Keratinocyte (primary cell): Measurements from ENCODE around the gene ASZ1. TPM values are rescaled to one million over a fixed set of nuclear protein-coding genes. Genes with fewer than 3 reads are reported as not detected.

Source experiments
- DNase-seq: peaks from one replicate; pipeline ENCODE4 v3.0.0-alpha.2; 2011; ENCODE audit warnings: low read depth, missing footprints, low spot score
- FAIRE-seq: peaks from 2 replicates; lab custom pipeline; 2011; peaks lifted over from hg19 to GRCh38; lab: Jason Lieb, UNC
- H2AFZ ChIP-seq: 2 replicates; pipeline ENCODE4 v1.6.0; 2012; ENCODE audit warnings: low read length, control low read depth, inconsistent platforms; ENCODE audit not compliant: control insufficient read depth
- H3K27ac ChIP-seq: 2 replicates; pipeline ENCODE4 v1.5.1; 2011; ENCODE audit warnings: low read length; ENCODE audit not compliant: control insufficient read depth, insufficient read depth
- H3K27me3 ChIP-seq: 3 replicates; pipeline ENCODE4 v1.6.0; 2011; ENCODE audit warnings: low read length; ENCODE audit not compliant: control insufficient read depth, insufficient read depth; ENCODE audit errors: extremely low read depth
- H3K36me3 ChIP-seq, 2 experiments: 2 replicates in 1 of 2; 3 replicates in 1 of 2; pipeline ENCODE4 v1.5.1; 2011; ENCODE audit warnings: low read length in 2 of 2, mild to moderate bottlenecking in 1 of 2; ENCODE audit not compliant: control insufficient read depth in 2 of 2, insufficient read depth in 2 of 2; ENCODE audit errors: extremely low read depth in 1 of 2
- H3K4me1 ChIP-seq: 3 replicates; pipeline ENCODE4 v1.5.1; 2011; ENCODE audit warnings: low read length; ENCODE audit not compliant: control insufficient read depth, insufficient read depth; ENCODE audit errors: extremely low read depth
- H3K4me2 ChIP-seq: 3 replicates; pipeline ENCODE4 v1.6.0; 2011; ENCODE audit warnings: low read depth, low read length; ENCODE audit not compliant: control insufficient read depth, insufficient read depth; ENCODE audit errors: extremely low read depth
- H3K4me3 ChIP-seq, 3 experiments: fragments of 200-600 bp in 1 of 3; sonication (generic) in 1 of 3; 2 replicates in 2 of 3; 3 replicates in 1 of 3; pipeline ENCODE4 v1.5.1; 2011 to 2016; ENCODE audit warnings: low read length in 3 of 3, mild to moderate bottlenecking in 3 of 3, control low read depth in 2 of 3, inconsistent platforms in 1 of 3, low read depth in 1 of 3, mixed read lengths in 1 of 3, mixed run types in 1 of 3, moderate library complexity in 1 of 3; ENCODE audit not compliant: control insufficient read depth in 2 of 3, insufficient read depth in 2 of 3; ENCODE audit errors: extremely low read depth in 1 of 3
- H3K79me2 ChIP-seq: 2 replicates; pipeline ENCODE4 v1.6.0; 2012; ENCODE audit warnings: low read length; ENCODE audit not compliant: control insufficient read depth, insufficient read depth
- H3K9ac ChIP-seq: 3 replicates; pipeline ENCODE4 v1.6.0; 2011; ENCODE audit warnings: low read length; ENCODE audit not compliant: control insufficient read depth, insufficient read depth; ENCODE audit errors: extremely low read depth
- H3K9me1 ChIP-seq: 3 replicates; pipeline ENCODE4 v1.6.0; 2011; ENCODE audit warnings: low read length; ENCODE audit not compliant: control insufficient read depth, insufficient read depth; ENCODE audit errors: extremely low read depth
- H3K9me3 ChIP-seq: 2 replicates; pipeline ENCODE4 v1.5.1; 2012; ENCODE audit warnings: low read depth, low read length; ENCODE audit not compliant: control insufficient read depth
- H4K20me1 ChIP-seq: 3 replicates; pipeline ENCODE4 v1.6.0; 2011; ENCODE audit warnings: low read length; ENCODE audit not compliant: control insufficient read depth, insufficient read depth; ENCODE audit errors: extremely low read depth
- CTCF ChIP-seq, 3 experiments: IDR thresholded peaks in 1 of 3; conservative IDR thresholded peaks in 1 of 3; optimal IDR thresholded peaks in 1 of 3; 2 replicates in 2 of 3; 3 replicates in 1 of 3; pipeline versions ENCODE3 to v1.5.1; 2011; ENCODE audit warnings: low read length in 3 of 3, mild to moderate bottlenecking in 3 of 3, moderate library complexity in 2 of 3, control low read depth in 1 of 3, inconsistent platforms in 1 of 3; ENCODE audit not compliant: insufficient read depth in 2 of 3; ENCODE audit errors: extremely low read depth in 1 of 3
- EZH2 ChIP-seq: IDR thresholded peaks from one replicate; pipeline ENCODE4 v1.6.1; 2012; ENCODE audit warnings: inconsistent platforms, mild to moderate bottlenecking, low read length, moderate library complexity
- dilution Hi-C: fragments of 300-500 bp; cut with MboI; formaldehyde crosslinking; loops from one replicate; pipeline ENCODE4 v1.7.0; 2020; ENCODE audit warnings: low sequenced_read_pairs; ENCODE audit not compliant: extremely low pct_ligation_motif_present
- polyA plus RNA-seq, 5 experiments: library from polyadenylated mRNA; depleted of rRNA in 3 of 5; stranded (reverse) in 3 of 5; stranded (forward) in 1 of 5; unstranded in 1 of 5; fragments of >200 nt; gene quantifications; 1 replicate in 1 of 5; 2 replicates in 3 of 5; 3 replicates in 1 of 5; pipeline versions ENCODE4 v1.2.1 to v1.2.3, GENCODE V29; 2011 to 2012; ENCODE audit warnings: missing spikeins in 2 of 5, low read depth in 1 of 5, low replicate concordance in 1 of 5

ASZ1 gene
- polyA plus RNA-seq, 1 donor (not counting 4 experiments of a cell fraction or from before 2014, with no cell fraction given), result not detected

GRCh38 chr7:117346161-117346560 lies 81.1 kb downstream of the ASZ1 start:
- Histone ChIP-seq H3K36me3 (no peaks in the 10 kb centered on the region), H4K20me1 (no peaks in the 10 kb centered on the region), H3K9ac (no peak overlapping the region), H3K27ac (no peak overlapping the region), H3K4me3 (no peak overlapping the region), H3K9me3 (no peaks in the 10 kb centered on the region), H3K79me2 (no peaks in the 10 kb centered on the region), H3K9me1 (no peaks in the 10 kb centered on the region), H3K27me3 (peaks cover 5% of the 10 kb centered on the region), H2AFZ (no peak overlapping the region), H3K4me1 (no peaks in the 10 kb centered on the region), H3K4me2 (no peak overlapping the region)
- DNase-seq, result no peak
- no peak for FAIRE-seq
- dilution Hi-C loops, result no loop called here
- no peak for TF ChIP-seq CTCF (optimal IDR thresholded peaks at IDR 0.05 in 1 of 3, IDR thresholded peaks at IDR 0.05 in 1 of 3, conservative IDR thresholded peaks at IDR 0.05 in 1 of 3; ENCODE audit: extremely low read depth in 1 of 3, insufficient read depth in 2 of 3, low read length in 3 of 3)
- no peak for TF ChIP-seq EZH2

- no peak overlapping the region for H3K27ac ChIP-seq
- no peaks in the 10 kb centered on the region for H3K36me3 ChIP-seq
- DNase-seq (no peak), FAIRE-seq (no peak)
- H3K9ac ChIP-seq, result no peak overlapping the region
- TF ChIP-seq CTCF (optimal IDR thresholded peaks at IDR 0.05 in 1 of 3, IDR thresholded peaks at IDR 0.05 in 1 of 3, conservative IDR thresholded peaks at IDR 0.05 in 1 of 3; ENCODE audit: extremely low read depth in 1 of 3, insufficient read depth in 2 of 3, low read length in 3 of 3), result no peak
- no peak for TF ChIP-seq EZH2
- H3K9me3 ChIP-seq, result no peaks in the 10 kb centered on the region
- no peak overlapping the region for H3K4me3 ChIP-seq
- no peaks in the 10 kb centered on the region for H3K9me1 ChIP-seq
- H3K79me2 ChIP-seq, result no peaks in the 10 kb centered on the region
- dilution Hi-C loops, result no loop called here
- H3K4me1 ChIP-seq, result no peaks in the 10 kb centered on the region
- no peak overlapping the region for H3K4me2 ChIP-seq
- no peaks in the 10 kb centered on the region for H4K20me1 ChIP-seq
- H2AFZ ChIP-seq, result no peak overlapping the region
- H3K27me3 ChIP-seq, result peaks cover under 1% of the 10 kb centered on the region
Observed at GRCh38 chr7:117338020-117338419, 89.3 kb downstream of the ASZ1 start.
